ENCODE measurements around the gene JPT1.
"Not testable (repeated sequence)": the region's sequence is repeated elsewhere in the genome, so short reads cannot be mapped to it uniquely, and the experiment has no call there.

JPT1 gene

GRCh38 chr17:75154195-75155106 is at the start of gene JPT1:
JPT1 (minus strand) TSS chr17:75154512; CDS start chr17:75154397, 115 bp downstream.
- FAIRE-seq = peak; percentile 99
- peak; percentile 95 for DNase-seq (ENCODE audit: extremely low spot score, insufficient read length, low read depth)

- DNase-seq (ENCODE audit: extremely low spot score, insufficient read length, low read depth) (no peak), FAIRE-seq (no peak)
These were observed 45.7 kb upstream of the JPT1 start for GRCh38 chr17:75199886-75200618.

- DNase-seq (ENCODE audit: extremely low spot score, insufficient read length, low read depth) = no peak
- FAIRE-seq = no peak
These were observed 40.6 kb upstream of the JPT1 start for GRCh38 chr17:75194879-75195278.

- DNase-seq (ENCODE audit: extremely low spot score, insufficient read length, low read depth) (no peak), FAIRE-seq (no peak)
These were observed 37.3 kb upstream of the JPT1 start for GRCh38 chr17:75191584-75191983.

- DNase-seq (ENCODE audit: extremely low spot score, insufficient read length, low read depth) (no peak), FAIRE-seq (no peak)
These were observed 34.3 kb upstream of the JPT1 start for GRCh38 chr17:75188614-75189013.

GRCh38 chr17:75183999-75184884 is 29.9 kb upstream of the JPT1 start:
- DNase-seq (ENCODE audit: extremely low spot score, insufficient read length, low read depth) = no peak
- no peak for FAIRE-seq

- FAIRE-seq (peak; percentile 81), DNase-seq (ENCODE audit: extremely low spot score, insufficient read length, low read depth) (peak; percentile 98)
These were observed 28.5 kb upstream of the JPT1 start, which contains the start of gene SUMO2 for GRCh38 chr17:75182569-75183436. SUMO2 (minus strand) TSS chr17:75182959; CDS start chr17:75182834, 125 bp downstream.

- no peak for DNase-seq (ENCODE audit: extremely low spot score, insufficient read length, low read depth)
- no peak for FAIRE-seq
These were observed 27.9 kb upstream of the JPT1 start for GRCh38 chr17:75182319-75182568.

GRCh38 chr17:75181608-75182318 is 27.5 kb upstream of the JPT1 start:
- no peak for FAIRE-seq

GRCh38 chr17:75181110-75181509 is 26.8 kb upstream of the JPT1 start:
- DNase-seq (ENCODE audit: extremely low spot score, insufficient read length, low read depth) (no peak), FAIRE-seq (no peak)

More at GRCh38 chr17:75181608-75182318, 27.5 kb upstream of the JPT1 start:
- DNase-seq (ENCODE audit: extremely low spot score, insufficient read length, low read depth) = no peak

- FAIRE-seq (no peak), DNase-seq (ENCODE audit: extremely low spot score, insufficient read length, low read depth) (no peak)
These were observed 24.1 kb upstream of the JPT1 start for GRCh38 chr17:75178453-75178852.

- DNase-seq (ENCODE audit: extremely low spot score, insufficient read length, low read depth) (no peak), FAIRE-seq (no peak)
These were observed 22.3 kb upstream of the JPT1 start for GRCh38 chr17:75176625-75177024.

- DNase-seq (ENCODE audit: extremely low spot score, insufficient read length, low read depth) = no peak
- no peak for FAIRE-seq
These were observed 20.7 kb upstream of the JPT1 start for GRCh38 chr17:75174996-75175395.

GRCh38 chr17:75173526-75173925 is 19.2 kb upstream of the JPT1 start:
- FAIRE-seq (no peak), DNase-seq (ENCODE audit: extremely low spot score, insufficient read length, low read depth) (no peak)

- FAIRE-seq = no peak
- no peak for DNase-seq (ENCODE audit: extremely low spot score, insufficient read length, low read depth)
These were observed 14.7 kb upstream of the JPT1 start for GRCh38 chr17:75168998-75169397.

- not testable (repeated sequence) for DNase-seq (ENCODE audit: extremely low spot score, insufficient read length, low read depth); FAIRE-seq
These were observed 10.3 kb upstream of the JPT1 start for GRCh38 chr17:75164606-75165005.

GRCh38 chr17:75163074-75163473 is 8.8 kb upstream of the JPT1 start:
- DNase-seq (ENCODE audit: extremely low spot score, insufficient read length, low read depth) (no peak), FAIRE-seq (no peak)

- FAIRE-seq (no peak), DNase-seq (ENCODE audit: extremely low spot score, insufficient read length, low read depth) (no peak)
These were observed 5.9 kb upstream of the JPT1 start for GRCh38 chr17:75160211-75160610.

Measured in GM18507 (cell line).